ENCODE results near the gene UQCC5. TPM values are rescaled to one million over a fixed set of nuclear protein-coding genes. Genes with fewer than 3 reads are reported as not detected.
"Not testable (repeated sequence)": the region's sequence is repeated elsewhere in the genome, so short reads cannot be mapped to it uniquely, and the experiment has no call there.

Gene UQCC5
- total RNA-seq, 1 experiment from 2014 or later = 4.2 TPM

GRCh38 chr3:52520716-52521487 lies 15.5 kb upstream of the UQCC5 start:
- in situ Hi-C loops (cut with HindIII; ENCODE audit: low sequenced_read_pairs) = no loop called here
- DNase-seq (ENCODE audit: low spot score) = no peak

- in situ Hi-C loops (cut with HindIII; ENCODE audit: low sequenced_read_pairs) = no loop called here
- no peak for DNase-seq (ENCODE audit: low spot score)
Observed at GRCh38 chr3:52521488-52521824, 14.9 kb upstream of the UQCC5 start.

- in situ Hi-C loops (cut with HindIII; ENCODE audit: low sequenced_read_pairs) = no loop called here
- DNase-seq (ENCODE audit: low spot score) = peak; percentile 61
Observed at GRCh38 chr3:52521881-52522650, 14.3 kb upstream of the UQCC5 start.

- in situ Hi-C loops (cut with HindIII; ENCODE audit: low sequenced_read_pairs) = no loop called here
- no peak for DNase-seq (ENCODE audit: low spot score)
Observed at GRCh38 chr3:52522651-52523251, 13.7 kb upstream of the UQCC5 start.

- in situ Hi-C loops (cut with HindIII; ENCODE audit: low sequenced_read_pairs) = no loop called here
- DNase-seq (ENCODE audit: low spot score) = no peak
Observed at GRCh38 chr3:52523386-52524257, 12.8 kb upstream of the UQCC5 start.

- DNase-seq (ENCODE audit: low spot score) = no peak
Observed at GRCh38 chr3:52524258-52524751, 12.1 kb upstream of the UQCC5 start.

GRCh38 chr3:52524752-52525679 lies 11.4 kb upstream of the UQCC5 start:
- no peak for DNase-seq (ENCODE audit: low spot score)
- in situ Hi-C loops (cut with HindIII; ENCODE audit: low sequenced_read_pairs) = no loop called here

More at GRCh38 chr3:52524258-52524751, 12.1 kb upstream of the UQCC5 start:
- in situ Hi-C loops (cut with HindIII; ENCODE audit: low sequenced_read_pairs) = no loop called here

GRCh38 chr3:52525680-52526561 lies 10.5 kb upstream of the UQCC5 start:
- in situ Hi-C loops (cut with HindIII; ENCODE audit: low sequenced_read_pairs) = no loop called here
- no peak for DNase-seq (ENCODE audit: low spot score)

- DNase-seq (ENCODE audit: low spot score); in situ Hi-C loops (cut with HindIII; ENCODE audit: low sequenced_read_pairs): not testable (repeated sequence)
Observed at GRCh38 chr3:52526671-52527038, 9.8 kb upstream of the UQCC5 start.

- no peak for DNase-seq (ENCODE audit: low spot score)
- in situ Hi-C loops (cut with HindIII; ENCODE audit: low sequenced_read_pairs) = no loop called here
Observed at GRCh38 chr3:52527039-52527731, 9.2 kb upstream of the UQCC5 start.

GRCh38 chr3:52527732-52528585 lies 8.4 kb upstream of the UQCC5 start:
- no peak for DNase-seq (ENCODE audit: low spot score)
- in situ Hi-C loops (cut with HindIII; ENCODE audit: low sequenced_read_pairs) = no loop called here

GRCh38 chr3:52528586-52529375 lies 7.6 kb upstream of the UQCC5 start:
- DNase-seq (ENCODE audit: low spot score) = no peak
- in situ Hi-C loops (cut with HindIII; ENCODE audit: low sequenced_read_pairs) = no loop called here

- in situ Hi-C loops (cut with HindIII; ENCODE audit: low sequenced_read_pairs) = no loop called here
- peak; percentile 63 for DNase-seq (ENCODE audit: low spot score)
Observed at GRCh38 chr3:52529376-52530333, 6.8 kb upstream of the UQCC5 start.
